Epithelial cell of esophagus (primary cell): ENCODE results near the gene GPR62.

Experiments used
- DNase-seq: peaks from one replicate; pipeline ENCODE4 v3.0.0; 2010; ENCODE audit warnings: low read depth
- H3K4me3 ChIP-seq: 2 replicates; pipeline ENCODE4 v1.5.1; 2011; ENCODE audit warnings: mild to moderate bottlenecking, low read length, control low read depth
- CTCF ChIP-seq: IDR thresholded peaks from 2 replicates; pipeline ENCODE4 v1.5.1; 2011; ENCODE audit warnings: low read depth, mild to moderate bottlenecking, low read length, control low read depth, inconsistent platforms; ENCODE audit not compliant: insufficient read depth; ENCODE audit errors: missing control alignments

GPR62 gene

GRCh38 chr3:51929420-51930003, 25.7 kb upstream of the GPR62 start:
- DNase-seq, result peak; percentile 36
- no peak for TF ChIP-seq CTCF
- H3K4me3 ChIP-seq, result no peak overlapping the region

- H3K4me3 ChIP-seq, result no peak overlapping the region
- DNase-seq, result no peak
- TF ChIP-seq CTCF, result no peak
Observed at GRCh38 chr3:51930439-51930838, 24.7 kb upstream of the GPR62 start.

- TF ChIP-seq CTCF, result no peak
- H3K4me3 ChIP-seq, result no peak overlapping the region
- DNase-seq, result no peak
Observed at GRCh38 chr3:51931756-51932155, 23.4 kb upstream of the GPR62 start.

- no peak for DNase-seq
- H3K4me3 ChIP-seq, result no peak overlapping the region
- TF ChIP-seq CTCF, result no peak
Observed at GRCh38 chr3:51932471-51933370, 22.5 kb upstream of the GPR62 start.

- no peak for DNase-seq
- H3K4me3 ChIP-seq, result no peak overlapping the region
- TF ChIP-seq CTCF, result no peak
Observed at GRCh38 chr3:51933471-51934138, 21.6 kb upstream of the GPR62 start.

GRCh38 chr3:51934139-51934850, 20.9 kb upstream of the GPR62 start:
- TF ChIP-seq CTCF, result no peak
- no peak overlapping the region for H3K4me3 ChIP-seq
- DNase-seq, result no peak
